ENCODE results near the gene ASB6. TPM values are rescaled to one million over a fixed set of nuclear protein-coding genes. Genes with fewer than 3 reads are reported as not detected.
A peak's percentile ranks its signal among the peaks of the same experiment; 100 is the strongest.

The ASB6 gene
- polyA plus RNA-seq, 2 donors: 14.4 to 15.1 TPM

DNA sequence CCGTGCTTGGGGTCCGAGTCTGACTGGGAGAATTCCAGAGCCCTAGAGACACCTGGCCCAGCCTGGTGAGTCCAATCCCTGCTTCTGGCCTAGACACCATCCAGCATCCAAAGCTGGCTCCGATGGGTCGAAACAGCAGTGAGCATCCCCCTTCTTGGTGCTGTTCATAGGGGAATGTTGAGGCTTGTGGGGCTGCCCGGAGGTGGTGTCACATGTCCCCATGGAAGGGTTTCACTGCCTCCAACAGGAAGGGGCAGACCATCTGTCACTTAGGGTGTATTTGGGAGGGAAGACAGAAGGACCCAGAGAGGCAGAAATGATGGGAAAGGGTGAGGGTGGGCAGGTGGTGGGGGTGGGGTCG lies 34.9 kb downstream of the ASB6 start:
- Histone ChIP-seq H3K4me3 (ENCODE audit: low read depth in 1 of 2, low read length in 2 of 2) (no peak overlapping the region), H3K36me3 (ENCODE audit: control insufficient read depth in 2 of 2, insufficient read depth in 2 of 2, low read length in 1 of 2) (no peaks in the 10 kb centered on the region), H3K27me3 (ENCODE audit: control insufficient read depth in 1 of 2, insufficient read depth in 2 of 2, low read length in 2 of 2) (no peaks in the 10 kb centered on the region), H3K4me1 (ENCODE audit: control insufficient read depth in 2 of 2, insufficient read depth in 2 of 2, low read length in 1 of 2) (peaks cover 3 to 24% of the 10 kb centered on the region in 2 donors), H3K27ac (ENCODE audit: low read depth in 2 of 2, low read length in 1 of 2) (peak overlapping the region; percentile 88 to 90), H3K9me3 (ENCODE audit: control insufficient read depth in 2 of 2, insufficient read depth in 1 of 2, low read depth in 1 of 2, low read length in 1 of 2) (no peaks in the 10 kb centered on the region)
- 71 to 72% methylated on average over 6 of the region's 6 CpGs for whole genome bisulfite sequencing, 2 donors

DNA sequence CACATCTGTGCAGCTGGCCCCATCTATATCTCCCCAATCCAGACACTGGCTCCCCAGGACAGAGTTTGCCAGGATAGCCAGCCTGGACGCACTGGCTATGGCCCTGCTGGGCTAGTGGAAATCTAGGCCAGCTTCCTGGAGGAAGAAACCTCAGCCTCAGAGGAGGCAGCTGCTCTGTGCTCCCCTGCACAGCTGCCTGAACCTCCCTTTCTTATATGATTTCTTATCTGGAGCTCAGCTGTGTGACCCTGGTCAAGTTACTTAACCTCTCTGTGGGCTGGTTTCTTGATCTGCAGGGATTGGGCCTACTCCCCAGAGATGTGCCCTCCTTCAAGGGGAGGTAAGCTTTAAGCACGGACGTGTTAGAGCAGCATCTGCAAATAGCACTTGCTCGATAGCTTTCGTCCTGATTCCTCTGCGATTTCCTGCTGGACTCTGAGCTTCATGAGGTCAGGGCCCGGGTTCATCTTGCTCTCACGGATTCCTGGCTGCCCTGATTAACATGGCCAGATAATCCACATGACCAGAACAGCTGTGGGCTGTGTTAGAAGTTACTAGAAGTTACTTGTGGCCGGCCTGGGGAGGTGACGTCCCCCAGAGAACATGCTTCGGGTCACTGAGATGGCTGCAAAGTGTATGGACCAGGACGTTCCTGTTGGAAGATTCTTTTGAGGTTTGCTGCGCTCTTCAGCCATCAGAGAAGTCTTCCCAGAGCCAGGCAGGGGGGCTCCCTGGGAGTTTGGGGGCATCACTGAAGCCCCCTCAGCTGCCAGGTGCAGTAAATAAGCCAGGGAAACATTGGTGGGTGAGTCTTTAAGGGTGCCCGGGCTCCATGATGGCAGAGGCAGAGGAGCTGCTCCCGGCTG lies 35.6 kb downstream of the ASB6 start:
- Histone ChIP-seq H3K36me3 (ENCODE audit: control insufficient read depth in 2 of 2, insufficient read depth in 2 of 2, low read length in 1 of 2) (no peaks in the 10 kb centered on the region), H3K27me3 (ENCODE audit: control insufficient read depth in 1 of 2, insufficient read depth in 2 of 2, low read length in 2 of 2) (no peaks in the 10 kb centered on the region), H3K27ac (ENCODE audit: low read depth in 2 of 2, low read length in 1 of 2) (peak overlapping the region; percentile 88 to 90), H3K4me1 (ENCODE audit: control insufficient read depth in 2 of 2, insufficient read depth in 2 of 2, low read length in 1 of 2) (peaks cover 3 to 24% of the 10 kb centered on the region in 2 donors), H3K9me3 (ENCODE audit: control insufficient read depth in 2 of 2, insufficient read depth in 1 of 2, low read depth in 1 of 2, low read length in 1 of 2) (no peaks in the 10 kb centered on the region), H3K4me3 (ENCODE audit: low read depth in 1 of 2, low read length in 2 of 2) (no peak overlapping the region)
- WGBS, 2 donors: 69 to 72% methylated on average over 15 of the region's 15 CpGs

GRCh38 chr9:129604766-129605163 lies 37.2 kb downstream of the ASB6 start:
- peaks cover 3 to 15% of the 10 kb centered on the region in 2 donors for H3K4me1 ChIP-seq (ENCODE audit: control insufficient read depth in 2 of 2, insufficient read depth in 2 of 2, low read length in 1 of 2)
- no peak overlapping the region for H3K4me3 ChIP-seq (ENCODE audit: low read depth in 1 of 2, low read length in 2 of 2)
- no peaks in the 10 kb centered on the region for H3K9me3 ChIP-seq (ENCODE audit: control insufficient read depth in 2 of 2, insufficient read depth in 1 of 2, low read depth in 1 of 2, low read length in 1 of 2)
- WGBS, 2 donors: 54 to 61% methylated on average over 8 of the region's 8 CpGs
- H3K27me3 ChIP-seq (ENCODE audit: control insufficient read depth in 1 of 2, insufficient read depth in 2 of 2, low read length in 2 of 2): no peaks in the 10 kb centered on the region
- no peaks in the 10 kb centered on the region for H3K36me3 ChIP-seq (ENCODE audit: control insufficient read depth in 2 of 2, insufficient read depth in 2 of 2, low read length in 1 of 2)
- H3K27ac ChIP-seq (ENCODE audit: low read depth in 2 of 2, low read length in 1 of 2): no peak overlapping the region

- no peaks in the 10 kb centered on the region for H3K9me3 ChIP-seq (ENCODE audit: control insufficient read depth in 2 of 2, insufficient read depth in 1 of 2, low read depth in 1 of 2, low read length in 1 of 2)
- peaks cover 3 to 13% of the 10 kb centered on the region in 2 donors for H3K4me1 ChIP-seq (ENCODE audit: control insufficient read depth in 2 of 2, insufficient read depth in 2 of 2, low read length in 1 of 2)
- H3K27ac ChIP-seq (ENCODE audit: low read depth in 2 of 2, low read length in 1 of 2): no peak overlapping the region
- WGBS, 2 donors: 71 to 74% methylated on average over 12 of the region's 12 CpGs
- no peaks in the 10 kb centered on the region for H3K27me3 ChIP-seq (ENCODE audit: control insufficient read depth in 1 of 2, insufficient read depth in 2 of 2, low read length in 2 of 2)
- no peak overlapping the region for H3K4me3 ChIP-seq (ENCODE audit: low read depth in 1 of 2, low read length in 2 of 2)
- H3K36me3 ChIP-seq (ENCODE audit: control insufficient read depth in 2 of 2, insufficient read depth in 2 of 2, low read length in 1 of 2): no peaks in the 10 kb centered on the region
Measured at GRCh38 chr9:129604056-129604765, 37.7 kb downstream of the ASB6 start.

DNA sequence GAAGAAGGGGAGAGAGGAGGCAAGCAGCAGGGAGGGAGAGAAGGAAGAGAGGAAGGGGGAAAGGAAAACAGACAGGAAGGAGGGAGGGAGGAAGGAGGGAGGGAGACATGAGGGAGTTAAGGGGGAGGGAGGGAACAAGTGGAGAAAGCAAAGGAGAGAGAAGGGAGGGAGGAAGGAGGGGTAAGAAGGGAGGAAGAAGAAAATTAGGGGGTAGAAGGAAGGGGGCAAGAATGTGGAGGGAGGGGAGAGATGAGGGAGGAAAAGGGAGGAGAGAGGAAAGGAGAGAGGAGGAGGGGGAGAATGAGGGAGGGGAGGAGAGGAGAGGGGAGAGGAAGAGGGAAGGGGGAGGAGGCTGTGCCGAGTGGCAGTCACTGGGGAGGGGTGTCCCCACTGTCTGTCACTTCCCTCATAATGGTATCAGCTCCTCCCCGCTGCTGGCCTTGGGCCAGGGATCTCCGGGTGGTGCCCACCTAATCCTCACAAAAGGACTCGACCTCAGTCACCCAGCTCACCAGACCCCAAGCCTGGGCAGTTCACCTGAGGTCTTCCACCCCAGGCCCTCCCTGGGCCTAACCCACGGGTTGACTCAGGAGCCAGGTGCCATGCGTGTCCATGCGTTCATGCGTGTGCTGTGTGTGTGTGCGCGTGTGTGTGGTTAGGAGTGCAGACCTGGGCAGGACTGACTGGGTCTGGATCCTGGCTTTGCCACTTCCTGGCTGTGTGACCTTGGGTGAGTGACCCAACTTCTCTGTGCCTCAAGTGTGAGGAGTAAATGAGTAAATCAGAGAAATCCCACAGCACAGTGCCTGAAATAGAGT lies 39.1 kb downstream of the ASB6 start:
- H3K4me3 ChIP-seq (ENCODE audit: low read depth in 1 of 2, low read length in 2 of 2): no peak overlapping the region
- no peak overlapping the region for H3K27ac ChIP-seq (ENCODE audit: low read depth in 2 of 2, low read length in 1 of 2)
- H3K36me3 ChIP-seq (ENCODE audit: control insufficient read depth in 2 of 2, insufficient read depth in 2 of 2, low read length in 1 of 2): no peaks in the 10 kb centered on the region
- peaks cover 0 to 11% of the 10 kb centered on the region in 2 donors for H3K4me1 ChIP-seq (ENCODE audit: control insufficient read depth in 2 of 2, insufficient read depth in 2 of 2, low read length in 1 of 2)
- 61 to 63% methylated on average over 9 to 10 of the region's 10 CpGs for WGBS, 2 donors
- H3K9me3 ChIP-seq (ENCODE audit: control insufficient read depth in 2 of 2, insufficient read depth in 1 of 2, low read depth in 1 of 2, low read length in 1 of 2): no peaks in the 10 kb centered on the region
- no peaks in the 10 kb centered on the region for H3K27me3 ChIP-seq (ENCODE audit: control insufficient read depth in 1 of 2, insufficient read depth in 2 of 2, low read length in 2 of 2)

DNA sequence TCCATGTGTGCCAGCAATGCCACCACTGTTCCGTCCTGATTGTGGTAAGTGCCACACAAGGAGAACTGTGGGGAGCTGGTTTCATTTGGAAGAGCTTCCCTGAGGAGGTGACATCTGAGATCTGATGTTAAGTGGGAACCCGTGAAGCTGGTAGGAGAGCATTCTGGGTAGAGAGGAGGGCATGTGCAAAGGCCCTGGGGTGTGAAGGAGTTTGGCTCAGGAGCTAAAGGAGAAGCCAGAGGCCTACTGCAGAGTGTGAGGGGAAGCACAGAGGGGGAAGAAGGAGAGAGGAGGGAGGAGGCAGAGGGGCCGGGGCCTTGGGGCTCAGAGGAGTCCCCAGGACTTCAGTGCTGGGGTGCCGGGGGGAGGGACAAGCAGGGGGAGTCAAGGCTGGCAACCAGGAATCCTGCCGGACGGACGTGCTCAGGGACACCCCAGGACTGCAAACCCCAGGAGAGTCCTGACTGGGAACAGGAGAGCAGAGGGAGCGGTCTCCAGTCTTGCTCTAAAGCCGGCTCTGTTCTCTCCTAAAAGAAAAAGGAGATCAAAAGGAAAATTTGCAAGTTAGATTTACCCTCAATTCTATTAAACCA lies 40.8 kb downstream of the ASB6 start:
- no peak overlapping the region for H3K4me3 ChIP-seq (ENCODE audit: low read depth in 1 of 2, low read length in 2 of 2)
- no peak overlapping the region for H3K27ac ChIP-seq (ENCODE audit: low read depth in 2 of 2, low read length in 1 of 2)
- H3K27me3 ChIP-seq (ENCODE audit: control insufficient read depth in 1 of 2, insufficient read depth in 2 of 2, low read length in 2 of 2): no peaks in the 10 kb centered on the region
- H3K4me1 ChIP-seq (ENCODE audit: control insufficient read depth in 2 of 2, insufficient read depth in 2 of 2, low read length in 1 of 2): peaks cover 0 to 7% of the 10 kb centered on the region in 2 donors
- H3K9me3 ChIP-seq (ENCODE audit: control insufficient read depth in 2 of 2, insufficient read depth in 1 of 2, low read depth in 1 of 2, low read length in 1 of 2): no peaks in the 10 kb centered on the region
- 80 to 81% methylated on average over 9 of the region's 9 CpGs for WGBS, 2 donors
- H3K36me3 ChIP-seq (ENCODE audit: control insufficient read depth in 2 of 2, insufficient read depth in 2 of 2, low read length in 1 of 2): no peaks in the 10 kb centered on the region

GRCh38 chr9:129598089-129598596 lies 43.8 kb downstream of the ASB6 start:
- Histone ChIP-seq H3K27me3 (ENCODE audit: control insufficient read depth in 1 of 2, insufficient read depth in 2 of 2, low read length in 2 of 2) (no peaks in the 10 kb centered on the region), H3K9me3 (ENCODE audit: control insufficient read depth in 2 of 2, insufficient read depth in 1 of 2, low read depth in 1 of 2, low read length in 1 of 2) (no peaks in the 10 kb centered on the region), H3K4me1 (ENCODE audit: control insufficient read depth in 2 of 2, insufficient read depth in 2 of 2, low read length in 1 of 2) (peaks cover 0 to 7% of the 10 kb centered on the region in 2 donors), H3K27ac (ENCODE audit: low read depth in 2 of 2, low read length in 1 of 2) (peak overlapping the region; percentile 77 to 83), H3K4me3 (ENCODE audit: low read depth in 1 of 2, low read length in 2 of 2) (no peak overlapping the region), H3K36me3 (ENCODE audit: control insufficient read depth in 2 of 2, insufficient read depth in 2 of 2, low read length in 1 of 2) (no peaks in the 10 kb centered on the region)
- WGBS, 2 donors: 62 to 63% methylated on average over 14 of the region's 14 CpGs

GRCh38 chr9:129597355-129598088 lies 44.4 kb downstream of the ASB6 start:
- H3K27ac ChIP-seq (ENCODE audit: low read depth in 2 of 2, low read length in 1 of 2): peak overlapping the region; percentile 77 to 83
- H3K9me3 ChIP-seq (ENCODE audit: control insufficient read depth in 2 of 2, insufficient read depth in 1 of 2, low read depth in 1 of 2, low read length in 1 of 2): no peaks in the 10 kb centered on the region
- H3K36me3 ChIP-seq (ENCODE audit: control insufficient read depth in 2 of 2, insufficient read depth in 2 of 2, low read length in 1 of 2): no peaks in the 10 kb centered on the region
- WGBS, 2 donors: 4% methylated on average over 45 to 56 of the region's 57 CpGs
- H3K4me3 ChIP-seq (ENCODE audit: low read depth in 1 of 2, low read length in 2 of 2): peak overlapping the region; percentile 43
- H3K4me1 ChIP-seq (ENCODE audit: control insufficient read depth in 2 of 2, insufficient read depth in 2 of 2, low read length in 1 of 2): peaks cover 0 to 7% of the 10 kb centered on the region in 2 donors
- H3K27me3 ChIP-seq (ENCODE audit: control insufficient read depth in 1 of 2, insufficient read depth in 2 of 2, low read length in 2 of 2): no peaks in the 10 kb centered on the region
